Panc1 (cell line): ENCODE measurements around the gene TCHP. TPM values are rescaled to one million over a fixed set of nuclear protein-coding genes. Genes with fewer than 3 reads are reported as not detected.

Experiments used
- ATAC-seq: fragments of 200-7000 bp; cut with Tn5 transposase; 2 replicates; pipeline ENCODE4 v1.9.1; 2020; ENCODE audit warnings: mild to moderate bottlenecking, moderate library complexity
- BruUV-seq: library from RNA; stranded (reverse); fragments of 400-500 nt; replicated peaks from 2 replicates; lab custom pipeline; 2021; lab: Mats Ljungman, UMichigan
- CTCF ChIA-PET: fragments of 300-600 bp; sonication (Branson Sonifier 250); formaldehyde crosslinking; loops from one replicate; lab custom pipeline; 2022; ENCODE audit warnings: antibody characterized with exemption; lab: Charles Lee
- POLR2A ChIA-PET: fragments of 300-600 bp; sonication (Branson Sonifier 250); formaldehyde crosslinking; loops from one replicate; lab custom pipeline; 2022; ENCODE audit warnings: antibody characterized with exemption; lab: Charles Lee
- DNase-seq: peaks from one replicate; pipeline ENCODE4 v3.0.0-alpha.2; 2010; ENCODE audit warnings: low read depth, low spot score
- H3K27ac ChIP-seq: 2 replicates; pipeline ENCODE4 v1.5.1; 2011; ENCODE audit warnings: mild to moderate bottlenecking, low read length, inconsistent platforms
- H3K27me3 ChIP-seq: fragments of 200-500 bp; sonication (Bioruptor generic); 2 replicates; pipeline ENCODE4 v1.6.0; 2014; ENCODE audit warnings: low read length, inconsistent platforms; ENCODE audit not compliant: control insufficient read depth, insufficient read depth
- H3K36me3 ChIP-seq: fragments of 200-500 bp; sonication (Bioruptor generic); 2 replicates; pipeline ENCODE4 v1.5.1; 2014; ENCODE audit warnings: inconsistent platforms, mild to moderate bottlenecking, low read length, moderate library complexity; ENCODE audit not compliant: control insufficient read depth, insufficient read depth
- H3K4me1 ChIP-seq: 2 replicates; pipeline ENCODE4 v1.5.1; 2011; ENCODE audit warnings: inconsistent platforms, mild to moderate bottlenecking, low read length, moderate library complexity; ENCODE audit not compliant: control insufficient read depth, insufficient read depth
- H3K4me3 ChIP-seq, 2 experiments: 2 replicates each; pipeline ENCODE4 v1.5.1; 2011 to 2012; ENCODE audit warnings: low read depth in 2 of 2, low read length in 2 of 2, mild to moderate bottlenecking in 2 of 2, inconsistent platforms in 1 of 2, moderate library complexity in 1 of 2
- H3K9me3 ChIP-seq: fragments of 200-500 bp; sonication (Bioruptor generic); 2 replicates; pipeline ENCODE4 v1.5.1; 2014; ENCODE audit warnings: low read depth, mild to moderate bottlenecking, inconsistent platforms, low read length, moderate library complexity; ENCODE audit not compliant: control insufficient read depth, insufficient read depth
- POLR2AphosphoS5 ChIP-seq: IDR thresholded peaks from 2 replicates; pipeline ENCODE4 v1.6.1; 2012; ENCODE audit warnings: mild to moderate bottlenecking, low read depth, low read length, moderate library complexity
- SIN3A ChIP-seq: IDR thresholded peaks from 2 replicates; pipeline ENCODE4 v1.6.1; 2012; ENCODE audit warnings: low read depth, mild to moderate bottlenecking, low read length, moderate library complexity, borderline replicate concordance; ENCODE audit not compliant: insufficient read depth
- TCF7L2 ChIP-seq: IDR thresholded peaks from 2 replicates; pipeline ENCODE4 v1.6.1; 2011; ENCODE audit warnings: mild to moderate bottlenecking, low read depth, low read length, inconsistent platforms
- in situ Hi-C: cut with HindIII; loops from 2 replicates; pipeline ENCODE4 v1.10.0; 2016; ENCODE audit warnings: low sequenced_read_pairs, low pct_unique_long_range_greater_than_20kb
- intact Hi-C: fragments of 100-400 bp; cut with micrococcal nuclease; formaldehyde crosslinking; loops from one replicate; pipeline ENCODE4 v1.10.0; 2022; ENCODE audit not compliant: unreplicated experiment
- total RNA-seq: library from RNA; stranded (reverse); gene quantifications from one replicate; pipeline ENCODE4 v1.2.1, GENCODE V29; 2021; ENCODE audit not compliant: unreplicated experiment
- TF ChIP-seq, protein P1 (sequence below), 2 experiments: IDR thresholded peaks; 2 replicates each; pipeline ENCODE4 v1.6.1; 2011 to 2012; ENCODE audit warnings: low read depth in 2 of 2, control low read depth in 1 of 2, low read length in 1 of 2, mild to moderate bottlenecking in 1 of 2, moderate library complexity in 1 of 2; ENCODE audit not compliant: insufficient read depth in 1 of 2
- TF ChIP-seq, protein P2 (sequence below): fragments of 450-650 bp; IDR thresholded peaks from 2 replicates; pipeline ENCODE4 v1.5.1; 2017; ENCODE audit warnings: mild to moderate bottlenecking

The TCHP gene
- total RNA-seq, 1 experiment from 2014 or later: 25.0 TPM

DNA sequence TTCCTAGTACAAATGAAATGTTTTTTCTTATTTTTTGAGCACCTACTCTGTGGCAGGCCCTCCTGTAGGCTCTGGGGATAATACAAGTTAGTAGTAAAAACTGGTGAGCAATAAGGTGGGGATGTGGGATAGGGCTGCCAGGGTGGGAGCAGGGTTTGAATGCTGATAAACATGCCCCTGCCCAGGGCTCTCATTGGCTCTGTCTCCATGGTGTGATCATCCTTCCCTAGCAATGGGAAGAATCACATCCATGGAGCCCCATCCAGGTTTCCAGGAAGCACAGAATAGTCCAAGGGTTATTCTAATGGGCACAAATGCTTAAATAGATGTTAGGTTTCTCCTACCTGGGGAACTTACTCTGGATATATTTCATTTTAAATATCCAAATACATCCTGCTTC lies 50.6 kb downstream of the TCHP start:
- TF ChIP-seq, protein P1, sequence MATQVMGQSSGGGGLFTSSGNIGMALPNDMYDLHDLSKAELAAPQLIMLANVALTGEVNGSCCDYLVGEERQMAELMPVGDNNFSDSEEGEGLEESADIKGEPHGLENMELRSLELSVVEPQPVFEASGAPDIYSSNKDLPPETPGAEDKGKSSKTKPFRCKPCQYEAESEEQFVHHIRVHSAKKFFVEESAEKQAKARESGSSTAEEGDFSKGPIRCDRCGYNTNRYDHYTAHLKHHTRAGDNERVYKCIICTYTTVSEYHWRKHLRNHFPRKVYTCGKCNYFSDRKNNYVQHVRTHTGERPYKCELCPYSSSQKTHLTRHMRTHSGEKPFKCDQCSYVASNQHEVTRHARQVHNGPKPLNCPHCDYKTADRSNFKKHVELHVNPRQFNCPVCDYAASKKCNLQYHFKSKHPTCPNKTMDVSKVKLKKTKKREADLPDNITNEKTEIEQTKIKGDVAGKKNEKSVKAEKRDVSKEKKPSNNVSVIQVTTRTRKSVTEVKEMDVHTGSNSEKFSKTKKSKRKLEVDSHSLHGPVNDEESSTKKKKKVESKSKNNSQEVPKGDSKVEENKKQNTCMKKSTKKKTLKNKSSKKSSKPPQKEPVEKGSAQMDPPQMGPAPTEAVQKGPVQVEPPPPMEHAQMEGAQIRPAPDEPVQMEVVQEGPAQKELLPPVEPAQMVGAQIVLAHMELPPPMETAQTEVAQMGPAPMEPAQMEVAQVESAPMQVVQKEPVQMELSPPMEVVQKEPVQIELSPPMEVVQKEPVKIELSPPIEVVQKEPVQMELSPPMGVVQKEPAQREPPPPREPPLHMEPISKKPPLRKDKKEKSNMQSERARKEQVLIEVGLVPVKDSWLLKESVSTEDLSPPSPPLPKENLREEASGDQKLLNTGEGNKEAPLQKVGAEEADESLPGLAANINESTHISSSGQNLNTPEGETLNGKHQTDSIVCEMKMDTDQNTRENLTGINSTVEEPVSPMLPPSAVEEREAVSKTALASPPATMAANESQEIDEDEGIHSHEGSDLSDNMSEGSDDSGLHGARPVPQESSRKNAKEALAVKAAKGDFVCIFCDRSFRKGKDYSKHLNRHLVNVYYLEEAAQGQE (IDR thresholded peaks at IDR 0.05; ENCODE audit: insufficient read depth in 1 of 2, low read depth in 2 of 2, low read length in 1 of 2): no peak
- TF ChIP-seq TCF7L2: no peak
- no peak for TF ChIP-seq SIN3A
- TF ChIP-seq POLR2AphosphoS5: no peak
- TF ChIP-seq, protein P2, sequence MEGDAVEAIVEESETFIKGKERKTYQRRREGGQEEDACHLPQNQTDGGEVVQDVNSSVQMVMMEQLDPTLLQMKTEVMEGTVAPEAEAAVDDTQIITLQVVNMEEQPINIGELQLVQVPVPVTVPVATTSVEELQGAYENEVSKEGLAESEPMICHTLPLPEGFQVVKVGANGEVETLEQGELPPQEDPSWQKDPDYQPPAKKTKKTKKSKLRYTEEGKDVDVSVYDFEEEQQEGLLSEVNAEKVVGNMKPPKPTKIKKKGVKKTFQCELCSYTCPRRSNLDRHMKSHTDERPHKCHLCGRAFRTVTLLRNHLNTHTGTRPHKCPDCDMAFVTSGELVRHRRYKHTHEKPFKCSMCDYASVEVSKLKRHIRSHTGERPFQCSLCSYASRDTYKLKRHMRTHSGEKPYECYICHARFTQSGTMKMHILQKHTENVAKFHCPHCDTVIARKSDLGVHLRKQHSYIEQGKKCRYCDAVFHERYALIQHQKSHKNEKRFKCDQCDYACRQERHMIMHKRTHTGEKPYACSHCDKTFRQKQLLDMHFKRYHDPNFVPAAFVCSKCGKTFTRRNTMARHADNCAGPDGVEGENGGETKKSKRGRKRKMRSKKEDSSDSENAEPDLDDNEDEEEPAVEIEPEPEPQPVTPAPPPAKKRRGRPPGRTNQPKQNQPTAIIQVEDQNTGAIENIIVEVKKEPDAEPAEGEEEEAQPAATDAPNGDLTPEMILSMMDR: no peak
- ATAC-seq (no peak), DNase-seq (no peak)
- no peaks in the 10 kb centered on the region for H3K4me1 ChIP-seq
- H3K27ac ChIP-seq: no peak overlapping the region
- CTCF ChIA-PET: interaction anchor here (0.6 kb wide), 1 partner anchor 97 kb away, joined by 7 read pairs; no protein-coding TSS in a partner anchor
- no peaks in the 10 kb centered on the region for H3K27me3 ChIP-seq
- POLR2A ChIA-PET: no interaction called here
- H3K4me3 ChIP-seq: no peak overlapping the region
- peaks cover 7% of the 10 kb centered on the region for H3K36me3 ChIP-seq
- H3K9me3 ChIP-seq: no peaks in the 10 kb centered on the region
- intact Hi-C loops (no loop called here), in situ Hi-C loops (no loop called here)
- BruUV-seq: no TSS peak

DNA sequence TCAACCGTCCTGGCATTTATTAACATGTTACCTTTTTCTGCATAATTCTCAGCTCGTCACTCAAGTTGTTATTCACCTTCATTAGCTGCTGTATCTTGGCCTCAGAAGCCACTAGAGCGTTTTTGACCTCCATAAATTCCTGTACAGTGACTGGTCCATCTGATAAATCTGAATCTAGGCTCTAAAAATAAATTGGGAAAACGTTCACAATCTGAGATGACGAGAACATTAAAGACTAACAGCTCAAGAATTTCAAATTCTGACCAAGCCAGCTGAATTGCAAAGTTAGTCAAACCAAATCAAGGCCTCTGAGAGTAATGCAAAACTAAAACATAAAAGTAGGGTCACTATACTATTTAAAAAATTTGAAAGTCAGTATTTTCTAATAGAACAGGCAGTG lies 51.1 kb downstream of the TCHP start:
- Histone ChIP-seq H3K27ac (no peak overlapping the region), H3K9me3 (no peaks in the 10 kb centered on the region), H3K27me3 (no peaks in the 10 kb centered on the region), H3K36me3 (peaks cover 7% of the 10 kb centered on the region), H3K4me3 (no peak overlapping the region), H3K4me1 (no peaks in the 10 kb centered on the region)
- ChIA-PET POLR2A (no interaction called here), CTCF (no interaction called here)
- DNase-seq (no peak), ATAC-seq (no peak)
- intact Hi-C loops: no loop called here
- no TSS peak for BruUV-seq
- TF ChIP-seq, protein P2: no peak
- TF ChIP-seq POLR2AphosphoS5 (no peak), SIN3A (no peak), TCF7L2 (no peak)
- TF ChIP-seq, protein P1 (IDR thresholded peaks at IDR 0.05; ENCODE audit: insufficient read depth in 1 of 2, low read depth in 2 of 2, low read length in 1 of 2): no peak
- in situ Hi-C loops: no loop called here
